Mesendoderm (in vitro differentiated cells): ENCODE measurements around the gene SPATA12.
A peak's percentile ranks its signal among the peaks of the same experiment; 100 is the strongest.

ENCODE experiments used
- DNase-seq: peaks from one replicate; pipeline ENCODE4 v3.0.0; 2013
- H2AK5ac ChIP-seq: 2 replicates; pipeline ENCODE4 v1.6.1; 2013; ENCODE audit warnings: low read length, inconsistent platforms
- H2BK120ac ChIP-seq: 2 replicates; pipeline ENCODE4 v1.6.1; 2013; ENCODE audit warnings: low read depth, mild to moderate bottlenecking, low read length, moderate library complexity, mixed read lengths
- H2BK15ac ChIP-seq: replicated peaks from 2 replicates; pipeline ENCODE4 v1.6.1; 2013; ENCODE audit warnings: low read depth, mild to moderate bottlenecking, moderate library complexity
- H2BK5ac ChIP-seq: 2 replicates; pipeline ENCODE4 v1.6.1; 2013; ENCODE audit warnings: low read length, inconsistent platforms
- H3K18ac ChIP-seq: 2 replicates; pipeline ENCODE4 v1.6.1; 2013; ENCODE audit warnings: mild to moderate bottlenecking, low read length, mixed read lengths
- H3K23ac ChIP-seq: one replicate; pipeline ENCODE4 v1.6.1; 2013; ENCODE audit warnings: low read length
- H3K27ac ChIP-seq: 2 replicates; pipeline ENCODE4 v1.5.1; 2013; ENCODE audit warnings: low read depth, mild to moderate bottlenecking, inconsistent platforms, low read length, moderate library complexity
- H3K27me3 ChIP-seq: 2 replicates; pipeline ENCODE4 v1.6.1; 2013; ENCODE audit warnings: low read length, control low read depth, mild to moderate bottlenecking, inconsistent platforms; ENCODE audit not compliant: insufficient read depth, poor library complexity
- H3K36me3 ChIP-seq: 2 replicates; pipeline ENCODE4 v1.6.1; 2013; ENCODE audit warnings: low read length, inconsistent platforms; ENCODE audit not compliant: control insufficient read depth, insufficient read depth
- H3K4ac ChIP-seq: one replicate; pipeline ENCODE4 v1.6.1; 2013; ENCODE audit warnings: low read depth, mild to moderate bottlenecking, low read length, moderate library complexity
- H3K4me1 ChIP-seq: 2 replicates; pipeline ENCODE4 v1.6.1; 2013; ENCODE audit warnings: low read depth, low read length, inconsistent platforms; ENCODE audit not compliant: control insufficient read depth
- H3K4me2 ChIP-seq: 2 replicates; pipeline ENCODE4 v1.6.1; 2013; ENCODE audit warnings: low read length
- H3K4me3 ChIP-seq: 2 replicates; pipeline ENCODE4 v1.5.1; 2013; ENCODE audit warnings: mild to moderate bottlenecking, low read length
- H3K56ac ChIP-seq: one replicate; pipeline ENCODE4 v1.6.1; 2013; ENCODE audit warnings: low read length
- H3K79me1 ChIP-seq: 2 replicates; pipeline ENCODE4 v1.6.1; 2013; ENCODE audit warnings: low read length, inconsistent platforms
- H3K79me2 ChIP-seq: 2 replicates; pipeline ENCODE4 v1.6.1; 2013; ENCODE audit warnings: mild to moderate bottlenecking, low read length; ENCODE audit not compliant: control insufficient read depth, insufficient read depth
- H3K9ac ChIP-seq: 2 replicates; pipeline ENCODE4 v1.6.1; 2013; ENCODE audit warnings: low read length, inconsistent platforms
- H4K5ac ChIP-seq: one replicate; pipeline ENCODE4 v1.6.1; 2013; ENCODE audit warnings: low read length
- H4K8ac ChIP-seq: one replicate; pipeline ENCODE4 v1.6.1; 2013; ENCODE audit warnings: low read depth, mild to moderate bottlenecking, control low read depth, low read length, moderate library complexity
- WGBS: extraction: QIAGEN DNeasy Blood & Tissue Kit; methylation state at CpG from one replicate; pipeline ENCODE4 v1.1.7; 2013; ENCODE audit warnings: low lambda C conversion rate, missing lambda C conversion rate; ENCODE audit not compliant: insufficient coverage; ENCODE audit errors: extremely low coverage; 5-methylcytosine and 5-hydroxymethylcytosine counted together

SPATA12 gene

GRCh38 chr3:57064001-57064400, 3.5 kb downstream of the SPATA12 start:
- H3K18ac ChIP-seq, result no peak overlapping the region
- no peak overlapping the region for H3K4me2 ChIP-seq
- DNase-seq, result no peak
- no peak overlapping the region for H2AK5ac ChIP-seq
- peaks cover 2% of the 10 kb centered on the region for H3K4me1 ChIP-seq
- no peak overlapping the region for H2BK15ac ChIP-seq
- no peak overlapping the region for H3K27ac ChIP-seq
- H3K4me3 ChIP-seq, result no peak overlapping the region
- no CpG with 5 or more reads among the region's 6 CpGs for WGBS
- H3K9ac ChIP-seq, result no peak overlapping the region
- no peak overlapping the region for H2BK120ac ChIP-seq
- H3K36me3 ChIP-seq, result no peaks in the 10 kb centered on the region
- H3K79me1 ChIP-seq, result peaks cover 3% of the 10 kb centered on the region
- H3K56ac ChIP-seq, result no peak overlapping the region
- no peak overlapping the region for H3K23ac ChIP-seq
- H3K79me2 ChIP-seq, result no peaks in the 10 kb centered on the region
- no peak overlapping the region for H4K8ac ChIP-seq
- no peak overlapping the region for H2BK5ac ChIP-seq
- H3K4ac ChIP-seq, result no peak overlapping the region
- H4K5ac ChIP-seq, result no peak overlapping the region
- H3K27me3 ChIP-seq, result no peaks in the 10 kb centered on the region

GRCh38 chr3:57064572-57064971, 4.1 kb downstream of the SPATA12 start:
- peaks cover 3% of the 10 kb centered on the region for H3K79me1 ChIP-seq
- no peak overlapping the region for H3K9ac ChIP-seq
- H3K56ac ChIP-seq, result no peak overlapping the region
- no peaks in the 10 kb centered on the region for H3K36me3 ChIP-seq
- H2AK5ac ChIP-seq, result no peak overlapping the region
- no peak overlapping the region for H2BK120ac ChIP-seq
- no peak overlapping the region for H3K4ac ChIP-seq
- no peak overlapping the region for H4K8ac ChIP-seq
- H3K27ac ChIP-seq, result no peak overlapping the region
- H3K4me2 ChIP-seq, result no peak overlapping the region
- H3K79me2 ChIP-seq, result no peaks in the 10 kb centered on the region
- H3K27me3 ChIP-seq, result no peaks in the 10 kb centered on the region
- no peak overlapping the region for H3K18ac ChIP-seq
- no peak overlapping the region for H3K23ac ChIP-seq
- peaks cover 2% of the 10 kb centered on the region for H3K4me1 ChIP-seq
- no peak overlapping the region for H2BK15ac ChIP-seq
- no peak for DNase-seq
- whole genome bisulfite sequencing, result no CpG with 5 or more reads among the region's 2 CpGs
- H2BK5ac ChIP-seq, result no peak overlapping the region
- no peak overlapping the region for H3K4me3 ChIP-seq
- H4K5ac ChIP-seq, result no peak overlapping the region

- H2BK15ac ChIP-seq, result no peak overlapping the region
- H4K8ac ChIP-seq, result no peak overlapping the region
- H3K4ac ChIP-seq, result no peak overlapping the region
- no peak overlapping the region for H4K5ac ChIP-seq
- peaks cover 3% of the 10 kb centered on the region for H3K79me1 ChIP-seq
- no peak overlapping the region for H3K4me3 ChIP-seq
- no peak overlapping the region for H2AK5ac ChIP-seq
- no peak overlapping the region for H3K18ac ChIP-seq
- no peak overlapping the region for H3K4me2 ChIP-seq
- WGBS, result no CpG with 5 or more reads among the region's 3 CpGs
- no peak overlapping the region for H2BK120ac ChIP-seq
- H3K4me1 ChIP-seq, result peaks cover 2% of the 10 kb centered on the region
- no peak overlapping the region for H3K23ac ChIP-seq
- DNase-seq, result peak; percentile 74
- no peak overlapping the region for H3K9ac ChIP-seq
- H3K36me3 ChIP-seq, result no peaks in the 10 kb centered on the region
- H3K27ac ChIP-seq, result no peak overlapping the region
- H3K27me3 ChIP-seq, result no peaks in the 10 kb centered on the region
- H2BK5ac ChIP-seq, result no peak overlapping the region
- H3K79me2 ChIP-seq, result no peaks in the 10 kb centered on the region
- no peak overlapping the region for H3K56ac ChIP-seq
These were observed 5.1 kb downstream of the SPATA12 start for GRCh38 chr3:57065588-57065987.

- Histone ChIP-seq H3K79me1 (peaks cover 3% of the 10 kb centered on the region), H2BK5ac (no peak overlapping the region)
These were observed 6.0 kb downstream of the SPATA12 start for GRCh38 chr3:57066471-57066870.

GRCh38 chr3:57068437-57069089, 8.1 kb downstream of the SPATA12 start:
- Histone ChIP-seq H2AK5ac (no peak overlapping the region), H2BK5ac (no peak overlapping the region), H3K18ac (no peak overlapping the region), H2BK120ac (no peak overlapping the region), H3K27ac (no peak overlapping the region), H4K5ac (no peak overlapping the region), H3K23ac (no peak overlapping the region), H3K27me3 (no peaks in the 10 kb centered on the region), H3K9ac (no peak overlapping the region), H3K56ac (peak overlapping the region; percentile 15), H3K36me3 (no peaks in the 10 kb centered on the region), H3K4ac (no peak overlapping the region), H4K8ac (no peak overlapping the region), H3K4me3 (no peak overlapping the region), H3K4me2 (no peak overlapping the region), H3K79me2 (no peaks in the 10 kb centered on the region), H2BK15ac (no peak overlapping the region), H3K79me1 (peaks cover 1% of the 10 kb centered on the region), H3K4me1 (peaks cover 1% of the 10 kb centered on the region)
- WGBS, result no CpG with 5 or more reads among the region's 11 CpGs
- DNase-seq, result no peak

More at GRCh38 chr3:57066471-57066870, 6.0 kb downstream of the SPATA12 start:
- Histone ChIP-seq H2BK15ac (no peak overlapping the region), H3K79me2 (no peaks in the 10 kb centered on the region), H2AK5ac (no peak overlapping the region), H2BK120ac (no peak overlapping the region), H3K9ac (no peak overlapping the region), H3K4ac (no peak overlapping the region), H3K23ac (no peak overlapping the region), H3K4me3 (no peak overlapping the region), H4K5ac (no peak overlapping the region), H3K4me2 (no peak overlapping the region), H3K4me1 (peaks cover 2% of the 10 kb centered on the region), H3K56ac (no peak overlapping the region), H3K36me3 (no peaks in the 10 kb centered on the region), H4K8ac (no peak overlapping the region), H3K27ac (no peak overlapping the region), H3K18ac (no peak overlapping the region), H3K27me3 (no peaks in the 10 kb centered on the region)
- DNase-seq, result no peak
- WGBS, result no CpG with 5 or more reads among the region's 6 CpGs

- no peaks in the 10 kb centered on the region for H3K36me3 ChIP-seq
- H4K5ac ChIP-seq, result no peak overlapping the region
- no peak overlapping the region for H3K18ac ChIP-seq
- no peak overlapping the region for H3K4me3 ChIP-seq
- no peak overlapping the region for H4K8ac ChIP-seq
- H2AK5ac ChIP-seq, result no peak overlapping the region
- no peak overlapping the region for H3K4ac ChIP-seq
- no peak for DNase-seq
- H3K27me3 ChIP-seq, result no peaks in the 10 kb centered on the region
- no peak overlapping the region for H3K23ac ChIP-seq
- no peak overlapping the region for H3K27ac ChIP-seq
- H3K4me1 ChIP-seq, result no peaks in the 10 kb centered on the region
- WGBS, result no CpG with 5 or more reads among the region's 6 CpGs
- H3K79me1 ChIP-seq, result peaks cover 1% of the 10 kb centered on the region
- H3K56ac ChIP-seq, result no peak overlapping the region
- no peak overlapping the region for H2BK120ac ChIP-seq
- no peak overlapping the region for H3K9ac ChIP-seq
- no peak overlapping the region for H2BK15ac ChIP-seq
- H3K79me2 ChIP-seq, result no peaks in the 10 kb centered on the region
- H2BK5ac ChIP-seq, result no peak overlapping the region
- no peak overlapping the region for H3K4me2 ChIP-seq
These were observed 9.0 kb downstream of the SPATA12 start for GRCh38 chr3:57069503-57069902.
